HepG2 (cell line): ENCODE data around the gene SLC4A9. TPM values are rescaled to one million over a fixed set of nuclear protein-coding genes. Genes with fewer than 3 reads are reported as not detected.

Source experiments
- ATAC-seq: fragments of 200-7000 bp; cut with Tn5 transposase; 3 replicates; pipeline ENCODE4 v1.9.1; 2020; ENCODE audit warnings: mild to moderate bottlenecking, moderate library complexity
- BruUV-seq: library from RNA; stranded (reverse); fragments of 400-500 nt; replicated peaks from 2 replicates; lab custom pipeline; 2021; lab: Mats Ljungman, UMichigan
- CTCF ChIA-PET: fragments of 300-600 bp; formaldehyde crosslinking; extraction: SDS; loops from one replicate; lab custom pipeline; 2021; ENCODE audit warnings: low total read pairs, inconsistent platforms, low intra/inter-chr PET ratio; lab: Yijun Ruan, JAX
- POLR2A ChIA-PET: fragments of 350-600 bp; sonication (Branson Sonifier 250); formaldehyde crosslinking; loops from one replicate; lab custom pipeline; 2020; ENCODE audit warnings: antibody characterized with exemption, inconsistent platforms; lab: Yijun Ruan, JAX
- DNase-seq: peaks from one replicate; pipeline ENCODE4 v3.0.0-alpha.2; 2015; ENCODE audit warnings: low spot score
- FAIRE-seq: peaks from 3 replicates; lab custom pipeline; 2011; peaks lifted over from hg19 to GRCh38; lab: Jason Lieb, UNC
- H2AFZ ChIP-seq: one replicate; pipeline ENCODE4 v1.6.1; 2011; ENCODE audit warnings: low read length, inconsistent platforms
- H3K27ac ChIP-seq: fragments of 300-600 bp; 3 replicates; pipeline ENCODE4 v1.8.0; 2011; ENCODE audit warnings: mixed run types, mild to moderate bottlenecking, mixed read lengths, low read length, inconsistent platforms; ENCODE audit not compliant: insufficient read depth; ENCODE audit errors: extremely low read length
- H3K27me3 ChIP-seq, 2 experiments: fragments of 200-600 bp in 1 of 2; 2 replicates in 1 of 2; 3 replicates in 1 of 2; pipeline versions ENCODE4 v1.6.0 to v1.8.0; 2011; ENCODE audit warnings: low read length in 2 of 2, mild to moderate bottlenecking in 2 of 2, moderate library complexity in 2 of 2, inconsistent platforms in 1 of 2; ENCODE audit not compliant: insufficient read depth in 2 of 2, control insufficient read depth in 1 of 2
- H3K36me3 ChIP-seq, 2 experiments: fragments of 200-600 bp in 1 of 2; replicated peaks in 1 of 2; 2 replicates in 1 of 2; 3 replicates in 1 of 2; pipeline versions ENCODE4 v1.5.1 to v1.8.0; 2011; ENCODE audit warnings: low read length in 2 of 2, inconsistent platforms in 1 of 2; ENCODE audit not compliant: insufficient read depth in 2 of 2, control insufficient read depth in 1 of 2
- H3K4me1 ChIP-seq: 2 replicates; pipeline ENCODE4 v1.5.1; 2012; ENCODE audit warnings: low read length, inconsistent platforms; ENCODE audit not compliant: insufficient read depth
- H3K4me2 ChIP-seq: 2 replicates; pipeline ENCODE4 v1.6.0; 2011; ENCODE audit warnings: low read depth, low read length, inconsistent platforms
- H3K4me3 ChIP-seq, 3 experiments: fragments of 200-600 bp in 1 of 3; sonication (generic), shearing (Covaris generic) in 1 of 3; replicated peaks in 1 of 3; 2 replicates each; pipeline ENCODE4 v1.5.1; 2011 to 2016; ENCODE audit warnings: low read length in 3 of 3, inconsistent platforms in 2 of 3, low read depth in 2 of 3, mild to moderate bottlenecking in 2 of 3, control low read depth in 1 of 3, mixed read lengths in 1 of 3; ENCODE audit not compliant: insufficient read depth in 1 of 3
- H3K79me2 ChIP-seq: one replicate; pipeline ENCODE4 v1.6.1; 2011; ENCODE audit warnings: low read length, inconsistent platforms; ENCODE audit not compliant: insufficient read depth
- H3K9ac ChIP-seq: 2 replicates; pipeline ENCODE4 v1.6.0; 2011; ENCODE audit warnings: mild to moderate bottlenecking, low read depth, low read length, inconsistent platforms; ENCODE audit not compliant: insufficient read depth
- H3K9me3 ChIP-seq: 2 replicates; pipeline ENCODE4 v1.5.1; 2012; ENCODE audit warnings: mild to moderate bottlenecking, low read length
- H4K20me1 ChIP-seq: 2 replicates; pipeline ENCODE4 v1.6.0; 2011; ENCODE audit warnings: inconsistent platforms, mild to moderate bottlenecking, low read length, moderate library complexity; ENCODE audit not compliant: insufficient read depth
- FLYWCH1 ChIP-seq: sonication (generic); formaldehyde crosslinking; IDR thresholded peaks from 2 replicates; pipeline ENCODE4 v1.8.1; 2023; ENCODE audit warnings: mild to moderate bottlenecking, missing genetic modification reagents
- FOSL2 ChIP-seq: sonication (generic); formaldehyde crosslinking; IDR thresholded peaks from 2 replicates; pipeline ENCODE4 v1.4.0; 2020; ENCODE audit warnings: missing genetic modification reagents
- GABPB1 ChIP-seq: IDR thresholded peaks from 2 replicates; pipeline ENCODE4 v1.6.1; 2016; ENCODE audit warnings: mild to moderate bottlenecking, missing genetic modification reagents, moderate library complexity, missing compliant biosample characterization
- KLF6 ChIP-seq: IDR thresholded peaks from 2 replicates; pipeline ENCODE4 v1.8.0; 2016; ENCODE audit warnings: missing biosample characterization, missing genetic modification reagents
- MAFF ChIP-seq: IDR thresholded peaks from 2 replicates; pipeline ENCODE4 v1.6.1; 2011; ENCODE audit warnings: low read depth, low read length, improper control_type of control experiment
- MAFK ChIP-seq, 2 experiments: IDR thresholded peaks in 1 of 2; conservative IDR thresholded peaks in 1 of 2; 2 replicates each; pipeline ENCODE4 v1.6.1; 2011; ENCODE audit warnings: improper control_type of control experiment in 2 of 2, low read length in 2 of 2
- SRF ChIP-seq: IDR thresholded peaks from 2 replicates; pipeline ENCODE4 v1.6.1; 2011; ENCODE audit warnings: mild to moderate bottlenecking, low read depth, low read length, moderate library complexity
- TCF12 ChIP-seq, 2 experiments: fragments of 450-650 bp in 1 of 2; sonication (generic) in 1 of 2; formaldehyde crosslinking in 1 of 2; IDR thresholded peaks; 2 replicates each; pipeline versions ENCODE4 v1.6.1 to v1.8.0; 2017 to 2022; ENCODE audit warnings: antibody characterized with exemption in 1 of 2, mild to moderate bottlenecking in 1 of 2, missing genetic modification reagents in 1 of 2, moderate library complexity in 1 of 2
- ZFP36L1 ChIP-seq: sonication (generic); formaldehyde crosslinking; IDR thresholded peaks from 2 replicates; pipeline ENCODE4 v1.8.0; 2022; ENCODE audit warnings: mild to moderate bottlenecking, missing genetic modification reagents, moderate library complexity
- ZNF333 ChIP-seq: sonication (generic); formaldehyde crosslinking; IDR thresholded peaks from 2 replicates; pipeline ENCODE4 v1.4.0; 2020; ENCODE audit warnings: mild to moderate bottlenecking, missing genetic modification reagents, borderline replicate concordance
- ZNF546 ChIP-seq: sonication (generic); formaldehyde crosslinking; conservative IDR thresholded peaks from 2 replicates; pipeline ENCODE4 v1.8.1; 2023; ENCODE audit warnings: mild to moderate bottlenecking, missing genetic modification reagents
- ZNF552 ChIP-seq: sonication (generic); formaldehyde crosslinking; IDR thresholded peaks from 2 replicates; pipeline ENCODE4 v1.9.0; 2022; ENCODE audit warnings: missing genetic modification reagents, mild to moderate bottlenecking, borderline replicate concordance
- ZNF644 ChIP-seq: IDR thresholded peaks from 2 replicates; pipeline ENCODE4 v1.6.1; 2016; ENCODE audit warnings: low read depth
- ZNF792 ChIP-seq: IDR thresholded peaks from 2 replicates; pipeline ENCODE4 v1.6.1; 2016
- WGBS: methylation state at CpG from one replicate; pipeline ENCODE4 v1.1.6; 2017; ENCODE audit warnings: low lambda C conversion rate; 5-methylcytosine and 5-hydroxymethylcytosine counted together
- in situ Hi-C: cut with HindIII; loops from 2 replicates; pipeline ENCODE4 v1.10.0; 2017; ENCODE audit warnings: low pct_unique_long_range_greater_than_20kb; ENCODE audit not compliant: extremely low pct_ligation_motif_present
- intact Hi-C: fragments of 100-400 bp; cut with micrococcal nuclease; formaldehyde crosslinking; loops from one replicate; pipeline ENCODE4 v1.10.0; 2022; ENCODE audit not compliant: unreplicated experiment
- polyA plus RNA-seq, 8 experiments: library from polyadenylated mRNA; depleted of rRNA in 3 of 8; stranded (reverse) in 7 of 8; unstranded in 1 of 8; fragments of >200 nt; fragmentation: Illumina TruSeq in 4 of 8; extraction: Trizol in 4 of 8; gene quantifications; 2 replicates each; pipeline versions ENCODE4 v1.2.1 to v1.2.3, GENCODE V29; 2011 to 2016; ENCODE audit warnings: low read depth in 4 of 8, missing spikeins in 1 of 8, mixed read lengths in 1 of 8; ENCODE audit not compliant: insufficient read depth in 1 of 8
- total RNA-seq, 5 experiments: library from RNA; depleted of rRNA; stranded (reverse); fragments of >200 nt; fragmentation: Illumina TruSeq; extraction: Trizol; gene quantifications; 2 replicates each; pipeline ENCODE4 v1.2.3, GENCODE V29; 2016; ENCODE audit warnings: low read depth in 1 of 5
- TF ChIP-seq, protein P1 (sequence below): IDR thresholded peaks from 2 replicates; pipeline ENCODE4 v1.6.1; 2016; ENCODE audit warnings: missing compliant biosample characterization, missing genetic modification reagents, borderline replicate concordance
- TF ChIP-seq, protein P2 (sequence below): sonication (generic); formaldehyde crosslinking; IDR thresholded peaks from 2 replicates; pipeline ENCODE4 v1.4.0; 2020; ENCODE audit warnings: missing genetic modification reagents

Gene SLC4A9
- total and polyA plus RNA-seq, 2 of the 13 experiments (the other 11 are each of a cell fraction or from before 2014, with no cell fraction given) = not detected

DNA sequence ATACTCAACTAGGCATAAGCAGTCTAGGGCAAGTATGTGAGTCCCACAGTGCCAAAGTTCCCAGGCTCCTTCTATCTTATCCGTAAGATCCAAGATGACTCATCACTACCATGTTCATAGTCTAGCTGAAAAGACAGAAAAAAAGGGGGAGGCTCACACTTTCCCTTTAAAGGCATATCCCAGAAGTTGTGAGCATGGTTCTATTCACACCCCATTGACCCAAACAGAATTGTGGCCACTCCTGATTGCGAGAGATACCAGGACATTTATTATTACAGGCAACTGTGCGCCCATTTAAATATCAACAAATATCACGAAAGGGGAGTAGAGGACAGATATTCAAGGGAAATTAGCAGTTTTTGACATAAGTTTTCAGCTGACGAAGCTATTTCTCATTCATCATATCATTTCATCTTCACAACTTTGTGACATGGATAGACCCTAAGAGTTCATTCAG, 49.0 kb upstream of the SLC4A9 start:
- 65% methylated on average over 5 of the region's 5 CpGs for WGBS
- CTCF ChIA-PET = no interaction called here
- H3K4me3 ChIP-seq = no peak overlapping the region
- no peak for TF ChIP-seq GABPB1 (CRISPR knock-in tag)
- peak; percentile 49 to 65; a peak in 3 of 4 replicates for TF ChIP-seq MAFK (conservative IDR thresholded peaks at IDR 0.05 in 1 of 2, IDR thresholded peaks at IDR 0.05 in 1 of 2; ENCODE audit: low read length in 2 of 2)
- TF ChIP-seq TCF12 (IDR thresholded peaks at IDR 0.05) = no peak
- TF ChIP-seq TCF12 (CRISPR knock-in tag; IDR thresholded peaks at IDR 0.05) = no peak
- TF ChIP-seq FOSL2 (CRISPR knock-in tag) = peak; percentile 45
- TF ChIP-seq MAFF = peak; percentile 60; the same call in 1 of the 2 replicates
- no peak for FAIRE-seq
- no peak for ATAC-seq
- no peaks in the 10 kb centered on the region for H3K79me2 ChIP-seq
- no peak overlapping the region for H2AFZ ChIP-seq
- H3K27me3 ChIP-seq = no peaks in the 10 kb centered on the region; a peak in 1 of 5 replicates
- intact Hi-C loops (no loop called here), in situ Hi-C loops (no loop called here)
- peak; percentile 16 for DNase-seq
- no peak overlapping the region for H3K4me2 ChIP-seq
- no peaks in the 10 kb centered on the region for H3K9me3 ChIP-seq
- no peak overlapping the region for H3K9ac ChIP-seq
- no peaks in the 10 kb centered on the region for H3K36me3 ChIP-seq
- POLR2A ChIA-PET = no interaction called here
- H3K27ac ChIP-seq = no peak overlapping the region
- no peaks in the 10 kb centered on the region for H4K20me1 ChIP-seq
- peaks cover 41% of the 10 kb centered on the region for H3K4me1 ChIP-seq
- BruUV-seq = no TSS peak

DNA sequence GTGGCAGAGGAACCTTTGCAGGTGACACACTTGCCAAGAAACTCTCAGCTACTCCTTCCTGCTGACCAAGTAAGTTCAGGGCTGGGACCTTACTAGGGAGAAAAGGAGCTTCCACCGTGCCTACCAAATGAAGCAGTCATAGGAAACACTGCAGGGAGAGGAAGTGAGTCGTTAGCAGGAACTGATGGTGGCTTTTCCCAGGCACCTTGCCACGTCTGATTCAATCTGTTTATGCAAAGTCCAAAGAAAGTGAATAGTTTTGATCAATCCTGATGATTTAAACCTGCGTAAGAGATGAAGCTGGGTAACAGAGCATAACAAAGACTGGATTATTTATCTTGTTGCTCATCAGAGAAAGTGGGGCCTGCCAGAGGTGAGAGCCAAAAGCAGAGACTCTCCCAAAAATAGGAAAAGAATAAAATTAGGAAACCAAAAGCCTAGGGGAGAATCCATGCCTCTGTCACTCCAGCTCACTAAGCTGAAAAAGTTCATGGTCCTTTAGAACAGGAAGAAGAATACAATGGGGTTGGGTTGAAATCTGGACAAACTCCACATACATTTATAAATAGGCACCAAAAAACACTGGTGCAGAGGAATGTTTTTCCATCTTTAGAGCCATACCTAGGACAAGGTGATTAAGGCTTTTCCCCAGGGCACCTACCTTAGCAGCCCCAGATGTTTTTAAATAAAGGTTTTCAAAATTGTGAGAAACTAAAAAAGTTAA, 47.8 kb upstream of the SLC4A9 start:
- FAIRE-seq (no peak), DNase-seq (no peak), ATAC-seq (no peak; the same call in 2 of the 3 replicates)
- no peak overlapping the region for H2AFZ ChIP-seq
- H3K79me2 ChIP-seq = no peaks in the 10 kb centered on the region
- in situ Hi-C loops = no loop called here
- BruUV-seq = no TSS peak
- H3K4me3 ChIP-seq = no peak overlapping the region
- H3K4me2 ChIP-seq = peak overlapping the region; percentile 49
- WGBS = 13% methylated on average over 4 of the region's 4 CpGs
- H3K9ac ChIP-seq = 0 out of 2 replicates have a peak overlapping the region, but pooled peaks have one; percentile 13
- no peaks in the 10 kb centered on the region for H4K20me1 ChIP-seq
- H3K9me3 ChIP-seq = no peaks in the 10 kb centered on the region
- POLR2A ChIA-PET = no interaction called here
- no peak overlapping the region for H3K27ac ChIP-seq
- intact Hi-C loops = no loop called here
- H3K27me3 ChIP-seq = no peaks in the 10 kb centered on the region; a peak in 2 of 5 replicates
- no peaks in the 10 kb centered on the region for H3K36me3 ChIP-seq
- CTCF ChIA-PET = no interaction called here
- peaks cover 30% of the 10 kb centered on the region for H3K4me1 ChIP-seq
- TF ChIP-seq, protein P1, sequence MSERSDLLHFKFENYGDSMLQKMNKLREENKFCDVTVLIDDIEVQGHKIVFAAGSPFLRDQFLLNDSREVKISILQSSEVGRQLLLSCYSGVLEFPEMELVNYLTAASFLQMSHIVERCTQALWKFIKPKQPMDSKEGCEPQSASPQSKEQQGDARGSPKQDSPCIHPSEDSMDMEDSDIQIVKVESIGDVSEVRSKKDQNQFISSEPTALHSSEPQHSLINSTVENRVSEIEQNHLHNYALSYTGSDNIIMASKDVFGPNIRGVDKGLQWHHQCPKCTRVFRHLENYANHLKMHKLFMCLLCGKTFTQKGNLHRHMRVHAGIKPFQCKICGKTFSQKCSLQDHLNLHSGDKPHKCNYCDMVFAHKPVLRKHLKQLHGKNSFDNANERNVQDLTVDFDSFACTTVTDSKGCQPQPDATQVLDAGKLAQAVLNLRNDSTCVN (CRISPR knock-in tag) = no peak
- no peak for TF ChIP-seq KLF6 (CRISPR knock-in tag)
- no peak for TF ChIP-seq SRF
- TF ChIP-seq ZFP36L1 (CRISPR knock-in tag) = no peak
- TF ChIP-seq FLYWCH1 (CRISPR knock-in tag) = no peak
- no peak for TF ChIP-seq ZNF792 (CRISPR knock-in tag)
- TF ChIP-seq, protein P2, sequence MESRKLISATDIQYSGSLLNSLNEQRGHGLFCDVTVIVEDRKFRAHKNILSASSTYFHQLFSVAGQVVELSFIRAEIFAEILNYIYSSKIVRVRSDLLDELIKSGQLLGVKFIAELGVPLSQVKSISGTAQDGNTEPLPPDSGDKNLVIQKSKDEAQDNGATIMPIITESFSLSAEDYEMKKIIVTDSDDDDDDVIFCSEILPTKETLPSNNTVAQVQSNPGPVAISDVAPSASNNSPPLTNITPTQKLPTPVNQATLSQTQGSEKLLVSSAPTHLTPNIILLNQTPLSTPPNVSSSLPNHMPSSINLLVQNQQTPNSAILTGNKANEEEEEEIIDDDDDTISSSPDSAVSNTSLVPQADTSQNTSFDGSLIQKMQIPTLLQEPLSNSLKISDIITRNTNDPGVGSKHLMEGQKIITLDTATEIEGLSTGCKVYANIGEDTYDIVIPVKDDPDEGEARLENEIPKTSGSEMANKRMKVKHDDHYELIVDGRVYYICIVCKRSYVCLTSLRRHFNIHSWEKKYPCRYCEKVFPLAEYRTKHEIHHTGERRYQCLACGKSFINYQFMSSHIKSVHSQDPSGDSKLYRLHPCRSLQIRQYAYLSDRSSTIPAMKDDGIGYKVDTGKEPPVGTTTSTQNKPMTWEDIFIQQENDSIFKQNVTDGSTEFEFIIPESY (CRISPR knock-in tag) = no peak
- no peak for TF ChIP-seq ZNF644
- TF ChIP-seq ZNF546 (CRISPR knock-in tag) = no peak
- no peak for TF ChIP-seq ZNF333 (CRISPR knock-in tag)
- TF ChIP-seq ZNF552 (CRISPR knock-in tag) = no peak
